GM12878 (cell line): ENCODE data around the gene DHCR7. TPM values are rescaled to one million over a fixed set of nuclear protein-coding genes. Genes with fewer than 3 reads are reported as not detected.

Experiments
- ATAC-seq: fragments of 200-7000 bp; cut with Tn5 transposase; 3 replicates; pipeline ENCODE4 v1.9.1; 2020; ENCODE audit warnings: mild to moderate bottlenecking, moderate library complexity
- BruUV-seq: library from RNA; stranded (reverse); fragments of 400-500 nt; replicated peaks from 2 replicates; lab custom pipeline; 2021; lab: Mats Ljungman, UMichigan
- CTCF ChIA-PET: fragments of 300-600 bp; sonication (Branson Sonifier 250); formaldehyde crosslinking; extraction: SDS; loops from one replicate; lab custom pipeline; 2021; ENCODE audit warnings: inconsistent platforms; lab: Yijun Ruan, JAX
- POLR2A ChIA-PET: fragments of 350-600 bp; formaldehyde crosslinking; extraction: SDS; loops from one replicate; lab custom pipeline; 2021; ENCODE audit warnings: inconsistent platforms; lab: Charles Lee
- RAD21 ChIA-PET: fragments of 300-600 bp; sonication (Branson Sonifier 250); formaldehyde crosslinking; loops from one replicate; lab custom pipeline; 2023; ENCODE audit warnings: antibody characterized with exemption; ENCODE audit not compliant: unreplicated experiment; lab: Charles Lee
- SMC1A ChIA-PET: fragments of 300-600 bp; sonication (Branson Sonifier 250); formaldehyde crosslinking; loops from one replicate; lab custom pipeline; 2023; ENCODE audit not compliant: unreplicated experiment, uncharacterized antibody; lab: Charles Lee
- DNase-seq: peaks from one replicate; pipeline ENCODE4 v3.0.0-alpha.2; 2011; ENCODE audit warnings: low read depth, low spot score
- FAIRE-seq: peaks from 3 replicates; lab custom pipeline; 2011; peaks lifted over from hg19 to GRCh38; lab: Jason Lieb, UNC
- H2AFZ ChIP-seq: 2 replicates; pipeline ENCODE4 v1.6.0; 2011; ENCODE audit warnings: low read depth, low read length, control low read depth; ENCODE audit not compliant: control insufficient read depth
- H3K27ac ChIP-seq: 2 replicates; pipeline ENCODE4 v1.5.1; 2011; ENCODE audit warnings: control low read depth; ENCODE audit not compliant: control insufficient read depth, insufficient read depth
- H3K27me3 ChIP-seq, 2 experiments: replicated peaks in 1 of 2; 2 replicates each; pipeline versions ENCODE4 v1.6.0 to v1.6.1; 2011; ENCODE audit warnings: low read length in 1 of 2; ENCODE audit not compliant: control insufficient read depth in 2 of 2, insufficient read depth in 2 of 2
- H3K36me3 ChIP-seq, 2 experiments: 2 replicates each; pipeline ENCODE4 v1.5.1; 2011; ENCODE audit warnings: low read length in 1 of 2; ENCODE audit not compliant: control insufficient read depth in 2 of 2, insufficient read depth in 2 of 2
- H3K4me1 ChIP-seq: 2 replicates; pipeline ENCODE4 v1.6.1; 2011; ENCODE audit warnings: mild to moderate bottlenecking, low read length, moderate library complexity, mixed read lengths; ENCODE audit not compliant: control insufficient read depth, insufficient read depth
- H3K4me2 ChIP-seq: 2 replicates; pipeline ENCODE4 v1.6.0; 2011; ENCODE audit warnings: control low read depth; ENCODE audit not compliant: control insufficient read depth, insufficient read depth
- H3K4me3 ChIP-seq: fragments of 200-600 bp; sonication (generic); 2 replicates; pipeline ENCODE4 v1.5.1; 2016
- H3K79me2 ChIP-seq: 2 replicates; pipeline ENCODE4 v1.6.0; 2011; ENCODE audit warnings: low read length; ENCODE audit not compliant: control insufficient read depth, insufficient read depth
- H3K9ac ChIP-seq: 2 replicates; pipeline ENCODE4 v1.8.0; 2011; ENCODE audit warnings: low read length, control low read depth, mixed read lengths; ENCODE audit not compliant: control insufficient read depth, insufficient read depth
- H3K9me3 ChIP-seq: replicated peaks from 3 replicates; pipeline ENCODE4 v1.5.1; 2011; ENCODE audit warnings: mild to moderate bottlenecking, low read length; ENCODE audit not compliant: control insufficient read depth, insufficient read depth
- H4K20me1 ChIP-seq: 2 replicates; pipeline ENCODE4 v1.6.0; 2011; ENCODE audit not compliant: control insufficient read depth, insufficient read depth
- BACH1 ChIP-seq: fragments of 450-650 bp; IDR thresholded peaks from 2 replicates; pipeline ENCODE4 v1.6.1; 2017; ENCODE audit warnings: mild to moderate bottlenecking, borderline replicate concordance
- NBN ChIP-seq: fragments of 450-650 bp; IDR thresholded peaks from 2 replicates; pipeline ENCODE4 v1.6.1; 2016
- NFXL1 ChIP-seq: fragments of 450-650 bp; IDR thresholded peaks from 2 replicates; pipeline ENCODE4 v1.6.1; 2017; ENCODE audit warnings: antibody characterized with exemption, mild to moderate bottlenecking, borderline replicate concordance
- SMARCA5 ChIP-seq: fragments of 450-650 bp; IDR thresholded peaks from 2 replicates; pipeline ENCODE4 v1.6.1; 2017; ENCODE audit warnings: mild to moderate bottlenecking
- TCF3 ChIP-seq: IDR thresholded peaks from 2 replicates; pipeline ENCODE4 v1.6.1; 2012; ENCODE audit warnings: low read depth, mild to moderate bottlenecking, low read length, borderline replicate concordance; ENCODE audit not compliant: insufficient read depth
- WGBS: methylation state at CpG from one replicate; pipeline ENCODE4 v1.1.6; 2016; ENCODE audit warnings: low lambda C conversion rate; ENCODE audit not compliant: insufficient replicate concordance, insufficient coverage; ENCODE audit errors: missing lambda C conversion rate; 5-methylcytosine and 5-hydroxymethylcytosine counted together
- in situ Hi-C: fragments of 300-500 bp; cut with MboI; formaldehyde crosslinking; loops from 9 replicates; pipeline ENCODE4 v1.14.3; 2018; ENCODE audit warnings: mixed read lengths
- intact Hi-C: fragments of 100-400 bp; cut with micrococcal nuclease; formaldehyde crosslinking; loops from one replicate; pipeline ENCODE4 v1.14.2; 2022; ENCODE audit not compliant: unreplicated experiment
- polyA plus RNA-seq, 11 experiments: library from polyadenylated mRNA; depleted of rRNA in 4 of 11; unstranded in 6 of 11; stranded (reverse) in 5 of 11; fragments of >200 nt; fragmentation: Nextera tagmentation in 4 of 11; fragmentation: Illumina TruSeq in 1 of 11; extraction: Ambion mirVana in 4 of 11; extraction: Trizol in 1 of 11; gene quantifications; 1 replicate in 1 of 11; 2 replicates in 10 of 11; pipeline versions ENCODE4 v1.2.1 to v1.2.3, GENCODE V29; 2011 to 2016; ENCODE audit warnings: inconsistent platforms in 2 of 11, missing spikeins in 2 of 11, low read depth in 1 of 11
- total RNA-seq, 4 experiments: library from RNA; depleted of rRNA in 3 of 4; stranded (reverse); fragments of >200 nt in 3 of 4; fragmentation: Illumina TruSeq in 1 of 4; extraction: Trizol in 1 of 4; gene quantifications; 2 replicates each; pipeline versions ENCODE4 v1.2.1 to v1.2.3, GENCODE V29; 2013 to 2021
- TF ChIP-seq, protein P1 (sequence below): fragments of 450-650 bp; IDR thresholded peaks from 2 replicates; pipeline ENCODE4 v1.6.1; 2018; ENCODE audit warnings: borderline replicate concordance, mild to moderate bottlenecking; ENCODE audit not compliant: partially characterized antibody

Gene DHCR7
- total and polyA plus RNA-seq, 10 of the 15 experiments (the other 5 are each of a cell fraction or from before 2014, with no cell fraction given): 4.2 to 115 (median 57.8) TPM

DNA sequence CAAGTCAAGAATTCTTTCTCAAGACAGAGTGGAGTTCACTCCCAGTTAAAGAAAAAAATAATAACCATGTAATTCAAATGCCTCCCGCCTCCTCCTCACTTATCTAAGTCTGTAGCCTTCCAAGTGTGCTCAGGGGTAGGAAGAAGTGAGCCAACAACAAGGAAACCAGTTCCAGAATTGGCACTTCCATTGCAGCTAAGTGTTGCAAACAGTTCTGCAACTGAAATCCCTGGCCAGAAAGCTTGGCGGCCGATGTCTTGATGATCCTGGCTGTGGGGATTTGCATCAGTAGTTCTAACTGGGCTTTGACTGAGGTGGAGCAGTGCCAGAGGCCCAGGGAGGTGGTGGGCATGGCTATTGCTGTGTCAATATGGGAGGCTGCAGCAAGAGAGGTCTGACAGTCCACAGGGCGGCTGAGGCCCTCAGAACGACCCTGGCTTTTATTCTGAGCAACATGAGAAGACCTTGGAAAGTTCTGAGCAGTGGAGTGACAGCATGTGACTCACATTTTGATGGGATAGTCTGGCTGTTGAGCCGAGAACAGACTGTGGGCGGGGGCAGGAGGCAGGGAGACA, 19.2 kb downstream of the DHCR7 start (continued):
- TF ChIP-seq, protein P1, sequence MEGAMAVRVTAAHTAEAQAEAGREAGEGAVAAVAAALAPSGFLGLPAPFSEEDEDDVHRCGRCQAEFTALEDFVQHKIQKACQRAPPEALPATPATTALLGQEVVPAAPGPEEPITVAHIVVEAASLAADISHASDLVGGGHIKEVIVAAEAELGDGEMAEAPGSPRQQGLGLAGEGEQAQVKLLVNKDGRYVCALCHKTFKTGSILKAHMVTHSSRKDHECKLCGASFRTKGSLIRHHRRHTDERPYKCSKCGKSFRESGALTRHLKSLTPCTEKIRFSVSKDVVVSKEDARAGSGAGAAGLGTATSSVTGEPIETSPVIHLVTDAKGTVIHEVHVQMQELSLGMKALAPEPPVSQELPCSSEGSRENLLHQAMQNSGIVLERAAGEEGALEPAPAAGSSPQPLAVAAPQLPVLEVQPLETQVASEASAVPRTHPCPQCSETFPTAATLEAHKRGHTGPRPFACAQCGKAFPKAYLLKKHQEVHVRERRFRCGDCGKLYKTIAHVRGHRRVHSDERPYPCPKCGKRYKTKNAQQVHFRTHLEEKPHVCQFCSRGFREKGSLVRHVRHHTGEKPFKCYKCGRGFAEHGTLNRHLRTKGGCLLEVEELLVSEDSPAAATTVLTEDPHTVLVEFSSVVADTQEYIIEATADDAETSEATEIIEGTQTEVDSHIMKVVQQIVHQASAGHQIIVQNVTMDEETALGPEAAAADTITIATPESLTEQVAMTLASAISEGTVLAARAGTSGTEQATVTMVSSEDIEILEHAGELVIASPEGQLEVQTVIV: no peak
- no peak for TF ChIP-seq SMARCA5

DNA sequence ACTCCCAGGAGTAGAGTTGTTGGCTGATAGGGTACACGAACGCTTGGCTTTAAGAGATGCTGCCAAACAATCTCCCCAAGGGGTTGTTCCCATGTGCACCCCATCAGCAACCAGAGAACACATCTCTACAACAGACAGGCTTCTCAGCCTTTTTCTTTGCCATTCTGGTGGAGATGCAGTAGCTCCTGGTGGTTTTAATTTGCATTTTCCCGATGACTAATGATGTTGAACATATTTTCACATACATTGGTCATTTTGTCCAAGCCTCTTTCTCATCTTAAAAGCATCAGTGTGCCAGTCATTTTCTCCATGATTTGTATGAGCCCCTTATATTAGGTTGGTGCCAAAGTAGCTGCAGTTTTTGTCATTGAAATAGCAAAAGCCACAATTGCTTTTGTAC, 21.8 kb downstream of the DHCR7 start:
- TF ChIP-seq TCF3 (no peak), BACH1 (no peak), NBN (no peak), NFXL1 (no peak)
- FAIRE-seq (no peak), DNase-seq (peak; percentile 8), ATAC-seq (no peak)
- no peaks in the 10 kb centered on the region for H3K36me3 ChIP-seq
- intact Hi-C loops (loop anchor here (10.0 kb wide), 1 partner anchor 138 kb away; the partner anchor contains the start of gene KRTAP5-10), in situ Hi-C loops (no loop called here)
- no peaks in the 10 kb centered on the region for H3K79me2 ChIP-seq
- H3K9ac ChIP-seq: no peak overlapping the region
- BruUV-seq: no TSS peak
- CTCF ChIA-PET: interaction anchor here (1.2 to 1.9 kb wide), 3 partner anchors 55 to 137 kb away, joined by 3 to 6 read pairs (median 3); no protein-coding TSS in a partner anchor
- H3K27me3 ChIP-seq: no peaks in the 10 kb centered on the region
- POLR2A ChIA-PET: interaction anchor here (0.6 to 1.4 kb wide), 3 partner anchors 21 to 80 kb away, joined by 3 read pairs; partner anchors contain the start of gene DHCR7
- no peaks in the 10 kb centered on the region for H4K20me1 ChIP-seq
- H3K4me2 ChIP-seq: no peak overlapping the region
- no peak overlapping the region for H3K27ac ChIP-seq
- no peak overlapping the region for H2AFZ ChIP-seq
- peaks cover 2% of the 10 kb centered on the region; the same call in 1 of the 3 replicates for H3K9me3 ChIP-seq
- peaks cover 31% of the 10 kb centered on the region for H3K4me1 ChIP-seq
- no peak overlapping the region for H3K4me3 ChIP-seq
- RAD21 ChIA-PET: interaction anchor here (0.8 to 1.7 kb wide), 2 partner anchors 23 to 26 kb away, joined by 3 to 5 read pairs; partner anchors contain the start of gene NADSYN1
- 46% methylated on average over 3 of the region's 3 CpGs for WGBS
- SMC1A ChIA-PET: interaction anchor here (0.8 kb wide), 1 partner anchor 163 kb away, joined by 5 read pairs; no protein-coding TSS in a partner anchor
